Measurements from ENCODE around the gene WDR82. TPM values are rescaled to one million over a fixed set of nuclear protein-coding genes. Genes with fewer than 3 reads are reported as not detected.

Gene WDR82
- total RNA-seq, 1 donor from 2014 or later, result 90.8 TPM

DNA sequence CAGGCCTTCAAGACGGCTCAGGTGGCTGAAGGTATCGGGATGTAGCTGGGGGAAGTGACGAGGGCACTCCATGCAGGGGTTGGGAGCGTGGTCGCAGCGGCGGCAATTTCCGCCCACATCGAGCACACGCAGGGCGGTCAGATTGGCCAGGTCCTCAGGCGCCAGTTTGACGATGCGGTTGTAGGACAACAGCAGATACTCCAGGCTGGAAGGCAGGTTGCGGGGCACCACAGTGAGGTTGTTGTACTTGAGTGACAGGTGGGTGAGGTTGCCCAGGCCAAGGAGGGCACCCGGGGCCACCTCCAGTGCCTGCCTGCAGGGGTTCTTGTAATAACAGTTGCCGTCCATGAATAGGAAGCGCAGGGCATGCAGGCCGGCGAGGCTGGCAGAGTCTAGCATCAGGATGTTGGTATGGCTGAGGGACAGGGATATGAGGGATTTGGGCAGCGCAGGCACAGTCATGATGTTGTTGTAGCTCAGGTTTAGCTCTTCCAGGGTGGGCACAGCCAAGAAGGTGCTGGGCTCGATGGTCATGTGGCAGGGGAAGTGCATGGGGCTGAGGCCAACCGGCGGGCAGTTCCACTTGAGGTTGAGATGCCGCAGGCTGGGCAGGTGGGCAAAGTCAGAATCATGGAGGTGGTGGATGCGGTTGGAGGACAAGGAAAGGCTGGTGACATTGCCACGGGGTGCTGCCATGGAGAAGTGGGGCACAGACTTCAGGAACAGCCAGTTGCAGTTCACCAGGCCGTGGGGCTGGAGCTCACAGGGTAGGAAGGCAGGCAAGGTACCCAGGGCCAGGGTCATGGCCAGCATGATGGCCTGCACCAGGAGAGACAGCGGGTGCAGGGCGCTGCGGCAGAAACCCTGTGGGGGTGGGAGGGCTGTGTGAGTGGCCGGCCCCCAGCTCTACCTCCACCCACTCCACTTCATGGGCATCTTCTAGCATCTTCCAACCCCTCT lies 54.7 kb downstream of the WDR82 start:
- no peak for DNase-seq (ENCODE audit: low read depth)

DNA sequence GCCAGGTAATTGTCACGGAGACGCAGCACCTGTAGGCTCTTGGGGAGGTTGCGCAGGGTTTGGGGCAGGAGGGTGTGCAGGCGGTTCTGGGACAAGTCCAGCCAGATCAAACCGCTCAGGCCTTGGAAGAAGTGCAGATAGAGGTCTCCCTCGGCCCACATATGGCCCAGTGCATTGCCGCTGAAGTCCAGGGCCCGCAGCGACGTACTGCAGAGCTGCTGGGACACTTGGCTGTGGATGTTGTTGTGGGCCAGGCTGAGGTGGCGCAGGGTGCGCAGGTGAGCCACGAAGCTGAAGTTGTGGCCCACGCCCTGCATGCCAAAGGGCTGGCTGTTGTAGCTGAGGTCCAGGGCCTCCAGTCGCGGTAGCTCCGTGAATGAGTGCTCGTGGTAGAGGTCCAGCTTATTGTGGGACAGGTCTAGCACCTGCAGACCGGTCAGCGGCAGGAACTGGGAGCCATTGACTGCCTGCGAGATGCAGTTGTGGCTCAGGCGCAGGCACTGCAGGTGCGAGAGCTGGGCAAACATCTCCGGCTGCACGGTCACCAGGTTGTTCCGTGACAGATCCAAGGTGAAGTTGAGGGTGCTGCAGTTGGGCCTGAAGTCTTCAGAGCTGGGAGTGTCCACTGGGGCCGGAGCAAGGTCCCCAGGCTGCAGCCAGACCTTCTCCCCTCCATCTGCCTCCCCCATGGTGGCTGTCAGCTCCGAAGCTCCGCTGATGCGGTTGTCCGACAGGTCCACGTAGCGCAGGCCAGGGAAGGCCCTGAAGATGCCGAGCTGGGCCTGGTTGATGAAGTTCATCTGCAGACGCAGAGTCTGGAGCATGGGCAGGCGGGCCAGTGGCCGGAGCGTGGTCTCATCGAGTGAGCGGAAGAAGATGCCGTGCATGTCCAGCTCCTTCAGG lies 55.9 kb downstream of the WDR82 start:
- DNase-seq (ENCODE audit: low read depth), result no peak

DNA sequence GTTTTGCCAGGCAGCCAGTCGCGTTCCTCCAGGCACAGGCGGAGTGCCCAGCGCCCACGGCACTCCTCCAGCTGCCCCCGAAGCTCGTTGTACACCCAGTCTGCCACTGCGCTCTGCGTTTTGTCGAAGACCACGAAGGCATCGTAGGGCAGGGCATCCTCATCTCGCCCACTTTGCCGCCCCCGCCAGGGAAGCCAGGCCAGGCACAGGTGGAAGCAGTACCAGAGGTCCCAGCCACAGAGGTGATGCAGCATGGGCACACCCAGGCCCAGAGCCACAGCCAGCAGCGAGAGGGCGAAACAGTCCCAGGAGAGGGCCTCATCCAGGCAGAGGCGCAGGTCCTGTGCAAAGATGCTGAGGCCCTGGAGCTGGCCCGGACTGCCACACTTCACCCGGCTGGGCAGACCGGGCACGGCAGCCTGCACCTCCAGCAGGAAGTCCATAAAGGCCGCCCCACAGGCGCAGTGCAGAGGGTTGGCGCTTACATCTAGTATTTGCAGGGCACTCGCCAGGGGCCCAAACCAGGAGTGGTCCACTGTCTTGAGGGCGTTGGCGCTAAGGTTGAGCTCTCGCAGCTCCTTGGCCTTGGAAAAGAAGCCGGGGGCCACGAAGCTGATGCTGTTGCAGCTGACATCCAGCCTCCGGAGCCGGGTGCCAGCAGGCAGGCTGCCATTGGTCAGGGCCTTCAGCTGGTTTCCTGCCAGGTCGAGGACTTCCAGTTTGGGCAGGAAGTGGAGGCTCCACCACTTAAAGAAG lies 56.7 kb downstream of the WDR82 start:
- no peak for DNase-seq (ENCODE audit: low read depth)

DNA sequence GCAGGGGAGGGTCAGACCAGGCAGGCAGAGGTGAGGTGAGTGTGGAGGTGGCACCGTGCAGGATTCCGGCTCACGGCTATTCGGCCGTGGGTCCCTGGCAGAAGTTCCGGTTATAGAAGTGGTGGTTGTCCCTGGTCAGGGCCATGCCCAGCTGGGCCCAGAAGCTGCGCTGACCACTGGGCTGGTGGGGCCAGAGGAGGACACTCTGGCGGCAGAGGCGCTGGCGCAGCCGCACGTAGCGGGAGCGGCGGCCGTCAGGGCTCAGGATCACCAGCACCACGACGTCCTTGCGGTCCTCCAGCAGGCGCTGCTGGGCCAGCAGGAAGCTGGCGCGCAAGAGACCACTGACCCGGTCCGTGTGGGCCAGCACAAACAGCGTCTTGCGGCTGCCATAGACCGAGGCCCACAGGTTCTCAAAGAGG lies 57.3 kb downstream of the WDR82 start:
- no peak for DNase-seq (ENCODE audit: low read depth)

DNA sequence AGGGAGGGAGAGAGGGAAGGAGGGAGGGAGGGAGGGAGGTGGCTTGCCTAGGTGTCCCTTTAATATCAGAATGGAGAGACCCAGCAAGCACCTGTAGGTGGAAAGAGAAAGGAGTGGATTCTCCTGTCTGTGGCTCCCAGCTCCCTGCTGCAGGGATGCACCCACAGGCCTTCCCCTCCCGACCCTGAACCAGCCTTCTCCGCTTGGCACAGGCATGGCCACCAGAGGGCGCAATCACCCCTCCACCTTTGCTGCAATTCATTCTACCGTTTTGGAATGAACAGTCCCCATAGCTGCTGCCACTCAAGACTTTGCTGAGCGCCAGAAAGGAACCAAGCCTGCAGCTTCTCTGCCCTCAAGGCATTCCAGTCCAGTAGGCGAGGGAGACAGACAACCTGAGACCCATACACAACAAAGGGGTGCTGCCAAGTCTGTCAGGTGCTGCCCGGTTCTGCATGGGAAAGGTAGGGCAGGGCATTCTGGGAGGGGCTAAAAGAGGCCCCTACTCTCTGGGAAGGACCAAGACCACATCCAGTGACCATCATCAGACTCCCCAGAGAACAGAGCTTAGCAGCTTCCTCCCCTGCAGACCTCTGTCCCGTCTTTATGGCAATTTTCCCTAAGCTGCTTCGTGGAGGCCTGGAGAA lies 57.9 kb downstream of the WDR82 start:
- peak; percentile 43 for DNase-seq (ENCODE audit: low read depth)

DNA sequence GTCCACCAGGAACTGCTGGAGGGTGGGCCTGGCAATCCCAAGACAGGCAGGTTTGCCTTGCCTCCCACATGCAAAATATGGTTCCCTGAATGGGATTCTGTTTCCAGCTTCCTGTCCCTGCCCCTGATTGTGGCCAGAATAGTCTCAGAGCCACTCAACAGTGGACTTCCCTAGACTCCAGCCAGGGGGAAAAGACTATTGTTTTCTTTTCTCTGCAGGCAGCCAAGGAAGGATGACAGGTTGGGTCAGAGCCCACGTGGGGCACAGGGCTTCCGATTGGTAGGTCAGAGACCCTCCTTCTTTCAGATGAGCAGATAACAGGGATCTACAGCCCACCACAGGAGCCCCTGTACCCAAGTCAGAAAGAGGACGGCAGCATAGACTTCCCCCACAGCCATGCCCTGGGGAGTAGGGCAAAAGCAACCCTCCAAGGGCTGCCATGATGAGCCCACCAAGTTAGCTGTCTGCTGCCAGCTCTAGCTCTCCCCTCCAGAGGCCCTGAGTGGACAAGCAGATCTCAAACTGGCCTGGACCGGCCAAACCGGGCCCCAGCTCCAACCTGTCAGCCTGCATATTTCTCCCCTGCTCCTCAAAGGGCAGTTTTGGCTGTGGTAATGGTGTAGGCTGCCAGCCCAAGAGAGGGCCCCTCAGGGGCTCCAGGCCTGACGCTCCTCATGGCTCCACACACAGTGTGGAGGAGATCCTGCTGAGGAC lies 59.4 kb downstream of the WDR82 start:
- DNase-seq (ENCODE audit: low read depth), result no peak

DNA sequence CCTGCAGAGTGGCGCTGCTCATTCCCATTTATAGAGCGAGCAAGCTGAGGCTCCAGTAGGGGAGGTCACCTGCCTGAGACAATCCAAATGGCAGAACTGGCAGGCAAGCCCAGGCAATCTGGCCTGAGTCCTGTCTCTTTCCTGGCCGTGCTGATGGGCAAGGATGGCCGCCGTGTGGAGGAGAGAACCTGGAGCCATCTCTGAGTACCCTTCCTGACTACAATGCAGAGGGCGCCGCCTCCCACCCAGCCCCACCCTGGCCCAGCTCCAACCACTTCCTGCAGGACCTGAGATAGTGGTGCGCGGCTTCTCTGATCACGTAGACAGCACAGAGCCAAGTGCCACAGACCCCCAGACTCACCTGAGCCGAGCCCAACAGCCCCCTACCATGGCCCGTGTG lies 60.0 kb downstream of the WDR82 start:
- no peak for DNase-seq (ENCODE audit: low read depth)

DNA sequence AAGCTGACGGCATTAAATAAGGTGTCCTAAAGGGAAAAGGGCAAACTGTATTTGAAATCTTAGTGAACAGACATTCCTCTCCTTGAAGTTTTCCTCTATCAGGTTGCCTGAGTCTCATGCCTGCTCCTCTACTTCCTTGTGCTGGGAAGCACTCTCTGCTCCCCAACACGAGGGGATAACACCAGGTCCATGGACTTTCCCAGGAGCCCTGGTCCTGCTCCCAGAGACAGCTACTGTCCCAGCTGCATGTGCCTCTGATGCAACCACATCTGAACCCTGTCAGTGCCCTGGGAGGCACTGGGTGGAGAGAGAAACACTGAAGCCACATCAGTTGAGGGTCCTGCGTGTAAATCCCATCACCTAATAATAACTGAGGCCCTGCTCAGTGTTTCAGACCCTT lies 60.4 kb downstream of the WDR82 start:
- no peak for DNase-seq (ENCODE audit: low read depth)

DNA sequence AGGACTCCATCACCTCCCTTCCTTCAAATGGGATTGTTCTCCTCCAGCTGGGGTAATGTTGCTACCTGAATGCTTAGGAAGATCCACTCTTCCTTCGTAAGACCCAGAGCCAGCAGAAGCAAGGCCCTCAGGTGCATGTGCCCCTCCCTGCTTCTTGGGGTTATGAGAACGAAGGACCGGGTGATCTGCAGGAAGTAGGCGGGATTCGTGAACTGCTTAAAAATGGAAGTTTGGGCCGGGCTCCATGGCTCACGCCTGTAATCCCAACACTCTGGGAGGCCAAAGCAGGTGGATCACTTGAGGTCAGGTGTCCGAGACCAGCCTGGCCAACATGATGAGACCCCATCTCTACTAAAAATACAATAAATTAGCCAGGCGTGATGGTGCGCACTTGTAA lies 61.0 kb downstream of the WDR82 start:
- no peak for DNase-seq (ENCODE audit: low read depth)

DNA sequence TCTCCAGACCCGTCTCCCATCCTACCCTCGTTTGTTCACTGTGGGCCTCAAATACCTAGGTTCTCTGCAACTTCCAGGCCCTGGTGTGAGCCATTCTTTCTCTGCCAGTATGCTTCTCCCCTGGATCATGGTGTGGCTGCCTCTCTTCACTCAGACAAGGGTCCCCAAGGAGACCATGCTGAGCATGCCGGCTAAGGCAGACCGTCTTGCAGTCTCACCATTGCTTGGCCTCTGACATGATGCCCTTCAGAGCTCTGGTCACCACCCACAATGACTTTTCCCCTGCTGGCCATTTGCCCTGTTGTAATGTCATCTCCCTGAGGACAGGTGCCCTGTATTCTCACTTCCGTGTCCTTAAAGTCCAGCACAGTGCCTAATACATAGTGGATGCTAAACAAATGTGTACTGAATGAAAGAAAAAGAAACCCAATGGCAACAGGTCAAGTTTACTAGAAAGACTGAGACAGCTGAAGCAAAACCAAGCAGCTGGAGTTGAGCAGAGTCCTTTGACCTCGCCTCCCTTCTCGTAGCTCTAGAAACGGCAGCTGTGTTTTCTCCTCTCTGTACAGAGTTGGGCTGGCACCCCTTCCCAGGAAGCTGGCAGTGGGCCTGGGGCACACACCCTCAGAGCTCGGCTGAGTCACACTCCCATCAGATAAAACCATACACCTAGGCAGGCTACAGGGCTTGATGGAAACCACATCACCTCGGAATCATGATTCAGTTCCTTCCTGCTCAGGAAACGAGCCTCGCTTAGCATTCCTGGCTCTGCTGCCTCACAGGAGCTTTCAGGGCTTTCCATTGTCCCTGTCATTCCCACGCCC lies 61.7 kb downstream of the WDR82 start:
- peak; percentile 93 for DNase-seq (ENCODE audit: low read depth)

DNA sequence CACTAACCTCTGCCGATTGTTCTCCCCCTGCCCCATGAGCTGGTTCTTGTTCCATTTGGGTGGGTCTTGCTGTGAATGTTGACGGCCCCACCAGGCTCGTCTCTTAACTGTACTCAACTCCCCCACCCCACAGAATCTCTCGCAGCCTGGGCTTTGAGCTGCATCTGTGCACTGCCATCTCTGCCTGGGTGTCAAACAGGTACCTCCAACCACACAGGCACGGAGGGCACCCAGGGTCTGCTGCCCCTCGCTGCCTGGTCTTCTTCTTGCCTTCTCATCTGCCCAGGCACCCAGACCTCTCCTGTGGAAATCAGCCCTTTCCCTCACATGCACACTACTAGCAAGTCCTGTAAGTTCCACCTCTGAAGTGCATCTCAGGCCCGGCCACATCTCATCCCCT lies 63.1 kb downstream of the WDR82 start:
- DNase-seq (ENCODE audit: low read depth), result no peak

DNA sequence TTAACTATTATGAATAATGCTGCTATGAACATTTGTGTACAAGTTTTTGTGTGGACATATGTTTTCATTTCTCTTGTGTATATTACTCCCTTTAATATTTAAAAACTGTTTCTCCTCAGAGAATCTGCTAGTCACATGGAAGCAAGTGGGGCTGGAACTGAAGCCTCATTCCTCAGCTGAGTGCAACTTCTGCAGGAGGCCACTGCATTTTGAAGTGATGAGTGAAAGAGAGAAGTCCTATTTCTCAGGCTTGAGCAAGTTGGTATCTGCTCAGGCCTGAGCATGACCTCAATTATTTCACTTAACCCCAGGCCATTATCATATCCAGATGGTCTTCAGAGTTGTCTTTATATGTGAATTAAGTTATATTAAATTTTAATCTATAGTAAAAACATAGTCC lies 64.5 kb downstream of the WDR82 start:
- no peak for DNase-seq (ENCODE audit: low read depth)

DNA sequence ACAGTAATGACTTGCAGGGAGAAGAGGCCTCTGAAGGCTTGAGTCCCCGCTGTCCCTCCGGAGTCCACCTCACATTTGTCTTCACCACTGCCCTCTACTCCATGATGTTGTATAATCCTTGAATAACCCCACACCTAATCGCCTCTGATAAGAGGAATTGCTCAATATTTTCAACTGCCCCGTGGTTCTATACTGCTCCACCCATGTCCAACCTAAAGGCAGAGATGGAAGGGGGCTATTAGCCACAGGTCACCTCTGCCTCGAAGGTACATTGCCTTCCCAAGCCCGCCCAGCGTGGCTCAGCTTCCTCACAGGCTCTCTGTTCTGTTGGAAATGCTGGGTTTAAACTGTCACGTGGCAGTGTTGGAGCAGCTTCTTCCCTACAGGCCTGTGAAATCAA lies 65.4 kb downstream of the WDR82 start:
- DNase-seq (ENCODE audit: low read depth), result no peak

DNA sequence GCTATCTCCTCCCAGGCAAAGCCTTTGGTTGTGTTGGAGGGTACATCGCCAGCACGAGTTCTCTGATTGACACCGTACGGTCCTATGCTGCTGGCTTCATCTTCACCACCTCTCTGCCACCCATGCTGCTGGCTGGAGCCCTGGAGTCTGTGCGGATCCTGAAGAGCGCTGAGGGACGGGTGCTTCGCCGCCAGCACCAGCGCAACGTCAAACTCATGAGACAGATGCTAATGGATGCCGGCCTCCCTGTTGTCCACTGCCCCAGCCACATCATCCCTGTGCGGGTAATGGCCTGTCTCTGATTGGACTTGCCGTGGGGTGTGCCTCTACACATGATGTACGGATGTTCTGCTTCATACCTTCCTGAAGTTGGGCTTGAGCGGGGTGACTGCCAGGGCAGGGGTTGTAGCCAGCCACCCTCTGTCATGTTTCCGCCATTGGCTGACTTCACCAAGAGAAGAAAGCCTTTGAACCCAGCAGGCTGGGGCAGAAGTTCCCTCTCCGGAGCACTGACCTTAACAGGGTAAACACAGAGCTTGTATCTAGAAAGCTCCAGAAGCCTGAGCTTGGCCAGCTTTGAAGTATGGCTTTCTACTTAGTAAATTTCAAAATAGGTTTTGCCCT lies 67.1 kb downstream of the WDR82 start:
- DNase-seq (ENCODE audit: low read depth), result no peak

DNA sequence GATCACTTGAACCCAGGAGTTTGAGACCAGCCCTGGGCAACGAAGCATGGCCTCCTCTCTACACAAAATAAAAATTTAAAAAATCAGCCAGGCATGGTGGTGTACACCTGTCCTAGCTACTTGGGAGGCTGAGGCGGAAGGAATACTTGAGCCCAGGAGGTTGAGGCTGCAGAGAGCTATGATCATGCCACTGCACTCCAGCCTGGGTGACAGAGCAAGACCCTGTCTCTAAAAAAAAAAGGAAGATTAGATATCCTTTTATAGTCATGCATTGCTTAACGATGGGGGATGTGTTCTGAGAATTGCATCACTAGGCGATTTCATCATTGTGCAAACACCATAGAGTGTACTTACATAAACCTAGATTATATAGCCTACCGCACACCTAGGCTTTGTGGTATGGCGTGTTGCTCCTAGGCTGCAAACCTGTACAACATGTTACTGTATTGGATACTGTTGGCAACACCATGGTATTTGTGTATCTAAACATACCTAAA lies 67.9 kb downstream of the WDR82 start:
- DNase-seq (ENCODE audit: low read depth), result peak; percentile 36

DNA sequence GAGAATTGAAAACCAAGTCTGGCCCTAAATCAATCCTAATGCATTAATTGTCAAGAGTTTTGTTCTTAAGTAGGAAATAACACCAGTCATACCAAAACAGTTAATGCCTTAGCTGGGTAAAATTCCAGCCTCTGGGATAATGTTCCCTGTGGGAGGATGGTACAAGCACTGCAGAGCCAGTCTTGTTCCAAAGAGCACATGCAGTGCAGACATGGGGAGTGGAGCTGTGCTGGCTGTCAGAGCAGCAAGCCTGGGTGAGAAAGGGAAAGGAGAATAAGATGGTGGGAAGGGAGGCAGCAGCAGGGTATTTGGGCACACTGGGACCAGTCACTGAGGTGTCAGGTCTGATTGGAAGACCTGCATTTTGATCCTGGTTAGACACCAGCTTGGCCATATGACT lies 68.4 kb downstream of the WDR82 start:
- DNase-seq (ENCODE audit: low read depth), result no peak

DNA sequence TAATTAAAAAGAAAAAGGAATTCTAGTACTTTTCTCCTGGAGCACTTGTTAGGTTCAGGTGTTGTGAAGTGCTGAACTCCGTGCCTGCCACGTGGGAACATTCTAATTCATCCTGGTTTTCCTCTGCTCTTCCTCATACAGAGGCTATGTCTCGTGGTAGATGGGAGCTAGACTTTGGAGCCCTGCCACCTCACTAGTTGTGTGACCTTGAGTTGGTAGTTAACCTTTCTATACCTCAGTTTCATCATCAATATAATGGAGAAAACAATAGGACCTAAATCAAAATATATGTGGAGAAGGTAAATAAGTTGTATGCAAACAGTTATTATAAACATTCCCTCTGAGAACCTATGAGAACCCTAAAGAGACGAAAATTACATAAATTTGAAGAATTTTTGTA lies 69.9 kb downstream of the WDR82 start:
- no peak for DNase-seq (ENCODE audit: low read depth)

DNA sequence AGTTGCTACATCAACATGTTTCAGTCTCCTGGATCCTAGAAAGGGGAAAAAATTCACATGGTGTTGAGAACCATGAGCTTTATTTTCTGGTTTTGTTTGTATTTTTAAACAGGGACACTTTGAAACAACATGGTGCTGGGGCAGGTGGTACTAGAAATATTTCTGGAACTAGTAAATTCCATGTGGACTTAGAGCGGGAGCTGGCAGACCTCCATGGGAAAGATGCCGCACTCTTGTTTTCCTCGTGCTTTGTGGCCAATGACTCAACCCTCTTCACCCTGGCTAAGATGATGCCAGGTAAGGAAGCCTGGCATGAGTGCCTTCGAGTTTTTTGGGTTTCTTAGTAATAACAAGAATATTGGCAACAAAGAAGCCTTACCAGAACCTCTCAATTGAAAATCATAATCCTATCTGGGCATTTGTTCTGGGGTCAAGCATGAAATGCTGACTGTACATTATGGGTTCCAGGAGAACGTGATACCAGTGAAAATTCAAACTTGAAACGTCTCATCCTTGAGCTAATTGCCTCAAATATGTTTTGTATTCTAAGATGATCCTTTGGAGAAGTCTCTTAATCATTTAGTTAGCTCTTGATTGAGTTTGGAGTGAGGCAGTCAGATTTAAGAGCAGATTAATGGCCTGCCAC lies 72.6 kb downstream of the WDR82 start:
- no peak for DNase-seq (ENCODE audit: low read depth)

Measured in renal cortical epithelial cell (primary cell).